ENCODE measurements around the gene AQP12B. TPM values are rescaled to one million over a fixed set of nuclear protein-coding genes. Genes with fewer than 3 reads are reported as not detected.

AQP12B gene
- total and polyA plus RNA-seq, 2 of the 8 experiments (the other 6 are each of a cell fraction or from before 2014, with no cell fraction given) = not detected

GRCh38 chr2:240689975-240690374 lies 7.3 kb upstream of the AQP12B start:
- Histone ChIP-seq H4K20me1 (replicated peaks in 1 of 2; ENCODE audit: control insufficient read depth in 1 of 2, insufficient read depth in 2 of 2, low read length in 2 of 2) (no peaks in the 10 kb centered on the region), H3K27ac (ENCODE audit: low read depth, low read length) (no peak overlapping the region), H3K79me2 (ENCODE audit: control insufficient read depth in 1 of 2, insufficient read depth in 2 of 2, low read length in 2 of 2) (no peaks in the 10 kb centered on the region), H3K4me1 (replicated peaks in 1 of 4; ENCODE audit: control insufficient read depth in 3 of 4, insufficient read depth in 4 of 4, low read length in 3 of 4) (peaks cover 0 to 3% (median 0%) of the 10 kb centered on the region in 4 experiments; a peak in 2 of 7 replicates), H2BK15ac (ENCODE audit: low read length) (no peak overlapping the region), H3K36me3 (ENCODE audit: control insufficient read depth in 2 of 4, insufficient read depth in 4 of 4, low read length in 3 of 4) (no peaks in the 10 kb centered on the region), H3K4me2 (ENCODE audit: insufficient read depth in 1 of 2, low read depth in 2 of 2, low read length in 2 of 2) (no peak overlapping the region), H3K4ac (replicated peaks; ENCODE audit: insufficient read length, low read depth, low read length) (no peak overlapping the region), H3K27me3 (replicated peaks in 1 of 4; ENCODE audit: control insufficient read depth in 3 of 4, extremely low read depth in 1 of 4, insufficient read depth in 3 of 4, low read length in 3 of 4) (no peaks in the 10 kb centered on the region; a peak in 1 of 7 replicates), H2BK5ac (ENCODE audit: low read depth, low read length) (no peak overlapping the region), H2BK12ac (ENCODE audit: low read depth, low read length) (no peak overlapping the region), H4K8ac (ENCODE audit: extremely low read depth, insufficient read depth, low read length) (no peak overlapping the region), H4K5ac (ENCODE audit: insufficient read length, low read depth, low read length) (no peak overlapping the region), H3K9me3 (ENCODE audit: insufficient read depth in 2 of 2, low read depth in 1 of 2, low read length in 1 of 2) (no peaks in the 10 kb centered on the region), H3K9ac (replicated peaks in 1 of 4; ENCODE audit: extremely low read depth in 1 of 4, low read depth in 3 of 4, low read length in 3 of 4) (no peak overlapping the region), H3K79me1 (ENCODE audit: low read depth, low read length) (no peaks in the 10 kb centered on the region), H3K56ac (replicated peaks; ENCODE audit: insufficient read length, low read depth, low read length) (no peak overlapping the region), H2AK5ac (ENCODE audit: low read depth, low read length) (no peak overlapping the region), H2BK120ac (replicated peaks; ENCODE audit: low read depth, low read length) (no peak overlapping the region), H3K4me3 (ENCODE audit: extremely low read depth in 1 of 4, insufficient read depth in 2 of 4, low read depth in 3 of 4, low read length in 4 of 4) (no peak overlapping the region), H3K23me2 (ENCODE audit: low read depth, low read length) (no peaks in the 10 kb centered on the region), H3K18ac (ENCODE audit: extremely low read depth, low read length) (no peak overlapping the region), H2AFZ (ENCODE audit: low read length) (no peak overlapping the region), H3K23ac (ENCODE audit: insufficient read length) (no peak overlapping the region), H4K91ac (replicated peaks; ENCODE audit: insufficient read length, low read length) (no peak overlapping the region), H2BK20ac (ENCODE audit: low read length) (no peak overlapping the region), H3K14ac (ENCODE audit: insufficient read length) (no peak overlapping the region)
- WGBS, 2 experiments (ENCODE audit: extremely low coverage in 1 of 2, insufficient coverage in 1 of 2, insufficient read length in 1 of 2, insufficient replicate concordance in 2 of 2, low coverage in 1 of 2, low lambda C conversion rate in 2 of 2, missing lambda C conversion rate in 1 of 2) = 63% methylated on average over 9 of the region's 11 CpGs; no CpG with 5 or more reads in 1 of the 2 experiments
- ChIA-PET CTCF (ENCODE audit: partially characterized antibody) (no interaction called here), POLR2A (ENCODE audit: partially characterized antibody) (no interaction called here)
- peak in 1 of 2 experiments; percentile 41 for DNase-seq (ENCODE audit: low read depth in 1 of 2, low spot score in 2 of 2)
- TF ChIP-seq TEAD4 (IDR thresholded peaks at IDR 0.05; ENCODE audit: low read depth, low read length) (no peak), RAD21 (IDR thresholded peaks at IDR 0.05 in 1 of 2, conservative IDR thresholded peaks at IDR 0.05 in 1 of 2; ENCODE audit: low read depth in 2 of 2, low read length in 2 of 2) (no peak), GABPA (IDR thresholded peaks at IDR 0.05; ENCODE audit: borderline replicate concordance, insufficient read depth, low read length) (no peak), GTF2F1 (IDR thresholded peaks at IDR 0.05; ENCODE audit: borderline replicate concordance, low read depth, low read length) (no peak), E2F6 (IDR thresholded peaks at IDR 0.05) (no peak), CEBPB (IDR thresholded peaks at IDR 0.05; ENCODE audit: low read depth, low read length) (no peak), TAF1 (IDR thresholded peaks at IDR 0.05; ENCODE audit: low read depth, low read length) (no peak)
- FAIRE-seq = no peak
